Pericardium fibroblast (primary cell): ENCODE results near the gene LRFN3. TPM values are rescaled to one million over a fixed set of nuclear protein-coding genes. Genes with fewer than 3 reads are reported as not detected.

Source experiments
- total RNA-seq: library from RNA; depleted of rRNA; stranded (reverse); fragments of >200 nt; gene quantifications from 2 replicates; pipeline ENCODE4 v1.2.3, GENCODE V29; 2015

The LRFN3 gene
- 8.6 and 9.7 TPM in 2 replicates for total RNA-seq

GRCh38 chr19:35935911-35936737, at the start of gene LRFN3:
TSS of gene LRFN3 (plus strand) at chr19:35936374. CDS start at chr19:35939426, 3,052 bp downstream.

GRCh38 chr19:35901854-35902661, 34.1 kb upstream of the LRFN3 start, which contains the start of gene HCST:
TSS of gene HCST (plus strand) at chr19:35902529. CDS start at chr19:35902594, 65 bp downstream.

GRCh38 chr19:35908010-35908441, 28.1 kb upstream of the LRFN3 start, which contains the start of gene TYROBP:
TSS of gene TYROBP (minus strand) at chr19:35908295. CDS start at chr19:35908228, 67 bp downstream.

Other genes starting within 250 kb of the LRFN3 start
- not detected in 2 replicates for gene ZBTB32, start 231.8 kb upstream of the LRFN3 start, total RNA-seq
- gene KMT2B, start 218.4 kb upstream of the LRFN3 start, total RNA-seq = 13.9 and 17.9 TPM in 2 replicates
- 9.8 and 13.5 TPM in 2 replicates for gene IGFLR1, start 193.9 kb upstream of the LRFN3 start, total RNA-seq
- gene U2AF1L4, start 191.0 kb upstream of the LRFN3 start, total RNA-seq = 11.0 and 18.2 TPM in 2 replicates
- gene PSENEN, start 190.7 kb upstream of the LRFN3 start, total RNA-seq = 39.8 and 52.0 TPM in 2 replicates
- gene LIN37, start 187.8 kb upstream of the LRFN3 start, total RNA-seq = 11.7 and 13.5 TPM in 2 replicates
- gene HSPB6, start 179.3 kb upstream of the LRFN3 start, total RNA-seq = 142 and 170 TPM in 2 replicates
- 5.8 and 7.5 TPM in 2 replicates for gene PROSER3, start 178.2 kb upstream of the LRFN3 start, total RNA-seq
- gene ARHGAP33, start 160.8 kb upstream of the LRFN3 start, total RNA-seq = 3.0 and 6.7 TPM in 2 replicates
- gene PRODH2, start 123.5 kb upstream of the LRFN3 start, total RNA-seq = not detected in 2 replicates
- not detected in 2 replicates for gene NPHS1, start 83.9 kb upstream of the LRFN3 start, total RNA-seq
- gene KIRREL2, start 79.5 kb upstream of the LRFN3 start, total RNA-seq = 0.17 TPM in 1 of 2 replicates, not detected in the other
- gene APLP1, start 67.8 kb upstream of the LRFN3 start, total RNA-seq = 8.9 and 27.8 TPM in 2 replicates
- 0.34 and 1.5 TPM in 2 replicates for gene NFKBID, start 35.8 kb upstream of the LRFN3 start, total RNA-seq
- not detected in 2 replicates for gene HCST, start 33.8 kb upstream of the LRFN3 start, total RNA-seq
- gene TYROBP, start 28.1 kb upstream of the LRFN3 start, total RNA-seq = not detected in 2 replicates
- 37.3 and 43.3 TPM in 2 replicates for gene SDHAF1, start 58.8 kb downstream of the LRFN3 start, total RNA-seq
- gene SYNE4, start 72.4 kb downstream of the LRFN3 start, total RNA-seq = 0.35 TPM in 1 of 2 replicates, not detected in the other
- gene ALKBH6, start 77.8 kb downstream of the LRFN3 start, total RNA-seq = 20.9 and 23.7 TPM in 2 replicates
- 18.4 and 29.3 TPM in 2 replicates for gene CLIP3, start 96.5 kb downstream of the LRFN3 start, total RNA-seq
- gene THAP8, start 117.9 kb downstream of the LRFN3 start, total RNA-seq = 11.9 and 20.5 TPM in 2 replicates
- gene WDR62, start 118.5 kb downstream of the LRFN3 start, total RNA-seq = 0.09 and 1.2 TPM in 2 replicates
- not detected in 2 replicates for gene OVOL3, start 174.8 kb downstream of the LRFN3 start, total RNA-seq
- gene POLR2I, start 178.5 kb downstream of the LRFN3 start, total RNA-seq = 34.4 and 47.3 TPM in 2 replicates
- gene TBCB, start 179.1 kb downstream of the LRFN3 start, total RNA-seq = 159 and 271 TPM in 2 replicates
- 190 and 422 TPM in 2 replicates for gene CAPNS1, start 203.7 kb downstream of the LRFN3 start, total RNA-seq
- 17.6 and 22.8 TPM in 2 replicates for gene COX7A1, start 216.1 kb downstream of the LRFN3 start, total RNA-seq